HCT116 (cell line): ENCODE measurements around the gene RAD9B. TPM values are rescaled to one million over a fixed set of nuclear protein-coding genes. Genes with fewer than 3 reads are reported as not detected.

Source experiments
- ATAC-seq: fragments of 200-7000 bp; cut with Tn5 transposase; 2 replicates; pipeline ENCODE4 v1.9.1; 2020; ENCODE audit warnings: mild to moderate bottlenecking, moderate library complexity
- BruUV-seq: library from RNA; stranded (reverse); fragments of 400-500 nt; replicated peaks from 2 replicates; lab custom pipeline; 2021; lab: Mats Ljungman, UMichigan
- CTCF ChIA-PET: fragments of 300-600 bp; sonication (Branson Sonifier 250); formaldehyde crosslinking; loops from one replicate; lab custom pipeline; 2021; ENCODE audit warnings: antibody characterized with exemption; lab: Charles Lee
- POLR2A ChIA-PET: fragments of 300-600, 350-600 bp; sonication (Branson Sonifier 250); formaldehyde crosslinking; loops from one replicate; lab custom pipeline; 2021; ENCODE audit warnings: antibody characterized with exemption; lab: Charles Lee
- RAD21 ChIA-PET, 2 experiments: fragments of 300-600 bp; sonication (Branson Sonifier 250); formaldehyde crosslinking; loops; one replicate each; lab custom pipeline; 2023; ENCODE audit warnings: low total read pairs in 2 of 2; ENCODE audit not compliant: uncharacterized antibody in 2 of 2, unreplicated experiment in 2 of 2, low non-redundant PET in 1 of 2; lab: Charles Lee
- DNase-seq: peaks from one replicate; pipeline ENCODE4 v3.0.0-alpha.2; 2010; ENCODE audit warnings: low read depth, low spot score
- H2AFZ ChIP-seq: fragments of 200-600 bp; shearing (Covaris generic), sonication (generic); 2 replicates; pipeline ENCODE4 v1.6.1; 2017; ENCODE audit warnings: low read depth, mixed run types, mixed read lengths, antibody characterized with exemption, low read length; ENCODE audit not compliant: poor library complexity, severe bottlenecking
- H3K27ac ChIP-seq: 2 replicates; pipeline ENCODE4 v1.5.1; 2012; ENCODE audit warnings: low read depth, low read length
- H3K27me3 ChIP-seq: fragments of 200-600 bp; sonication (generic); 2 replicates; pipeline ENCODE4 v1.6.1; 2016; ENCODE audit warnings: mixed run types, low read length, mixed read lengths; ENCODE audit not compliant: insufficient read depth
- H3K36me3 ChIP-seq, 2 experiments: fragments of 200-500 bp in 1 of 2; fragments of 200-600 bp in 1 of 2; sonication (Bioruptor generic) in 1 of 2; sonication (generic) in 1 of 2; 2 replicates each; pipeline versions ENCODE4 v1.5.1 to v1.6.1; 2014 to 2016; ENCODE audit warnings: low read length in 2 of 2, inconsistent platforms in 1 of 2, mixed read lengths in 1 of 2, mixed run types in 1 of 2; ENCODE audit not compliant: insufficient read depth in 2 of 2, control insufficient read depth in 1 of 2
- H3K4me1 ChIP-seq, 2 experiments: fragments of 200-600 bp in 1 of 2; sonication (generic) in 1 of 2; 2 replicates each; pipeline versions ENCODE4 v1.5.1 to v1.6.1; 2012 to 2017; ENCODE audit warnings: low read length in 2 of 2, inconsistent platforms in 1 of 2, mild to moderate bottlenecking in 1 of 2, mixed read lengths in 1 of 2, mixed run types in 1 of 2, moderate library complexity in 1 of 2; ENCODE audit not compliant: insufficient read depth in 2 of 2, control insufficient read depth in 1 of 2
- H3K4me2 ChIP-seq: fragments of 200-600 bp; sonication (generic); 2 replicates; pipeline ENCODE4 v1.6.1; 2017; ENCODE audit warnings: mixed run types, low read length, mixed read lengths
- H3K4me3 ChIP-seq, 2 experiments: fragments of 200-600 bp in 1 of 2; sonication (generic) in 1 of 2; replicated peaks in 1 of 2; 2 replicates each; pipeline ENCODE4 v1.5.1; 2011 to 2016; ENCODE audit warnings: low read length in 2 of 2, control low read depth in 1 of 2, low read depth in 1 of 2, mild to moderate bottlenecking in 1 of 2, mixed read lengths in 1 of 2, mixed run types in 1 of 2
- H3K79me2 ChIP-seq: fragments of 200-600 bp; sonication (generic); 2 replicates; pipeline ENCODE4 v1.6.1; 2017; ENCODE audit warnings: mild to moderate bottlenecking, mixed run types, low read length, moderate library complexity, mixed read lengths; ENCODE audit not compliant: insufficient read depth
- H3K9ac ChIP-seq: fragments of 200-600 bp; sonication (generic); 2 replicates; pipeline ENCODE4 v1.6.1; 2016; ENCODE audit warnings: low read length, mixed read lengths
- H3K9me2 ChIP-seq: fragments of 200-600 bp; sonication (generic), shearing (Covaris generic); 2 replicates; pipeline ENCODE4 v1.6.1; 2017; ENCODE audit warnings: mixed run types, mild to moderate bottlenecking, moderate library complexity; ENCODE audit not compliant: insufficient read depth
- H3K9me3 ChIP-seq, 2 experiments: fragments of 200-500 bp in 1 of 2; fragments of 200-600 bp in 1 of 2; sonication (Bioruptor generic) in 1 of 2; sonication (generic) in 1 of 2; 2 replicates each; pipeline ENCODE4 v1.6.1; 2014 to 2017; ENCODE audit warnings: low read length in 2 of 2, mixed read lengths in 2 of 2, inconsistent platforms in 1 of 2, low read depth in 1 of 2, mild to moderate bottlenecking in 1 of 2, mixed run types in 1 of 2, moderate library complexity in 1 of 2; ENCODE audit not compliant: control insufficient read depth in 1 of 2, insufficient read depth in 1 of 2
- H4K20me1 ChIP-seq: fragments of 200-600 bp; sonication (generic), shearing (Covaris generic); 2 replicates; pipeline ENCODE4 v1.6.1; 2017; ENCODE audit warnings: mixed run types, mild to moderate bottlenecking, moderate library complexity; ENCODE audit not compliant: insufficient read depth
- ATF3 ChIP-seq: IDR thresholded peaks from 2 replicates; pipeline ENCODE4 v1.6.1; 2012
- CEBPB ChIP-seq: IDR thresholded peaks from 2 replicates; pipeline ENCODE4 v1.6.1; 2012; ENCODE audit warnings: low read depth
- ELF1 ChIP-seq: IDR thresholded peaks from 2 replicates; pipeline ENCODE4 v1.6.1; 2012; ENCODE audit warnings: low read depth, borderline replicate concordance
- EZH2 ChIP-seq: fragments of 200-600 bp; sonication (generic); IDR thresholded peaks from 2 replicates; pipeline ENCODE4 v1.6.1; 2017; ENCODE audit warnings: antibody characterized with exemption, mixed run types
- EZH2phosphoT487 ChIP-seq: fragments of 200-600 bp; IDR thresholded peaks from 2 replicates; pipeline ENCODE4 v1.6.1; 2018; ENCODE audit warnings: antibody characterized with exemption, borderline replicate concordance
- JUND ChIP-seq: IDR thresholded peaks from 2 replicates; pipeline ENCODE4 v1.6.1; 2012
- RAD21 ChIP-seq: IDR thresholded peaks from 2 replicates; pipeline ENCODE4 v1.6.1; 2012; ENCODE audit warnings: low read depth, mild to moderate bottlenecking
- REST ChIP-seq: IDR thresholded peaks from 2 replicates; pipeline ENCODE4 v1.6.1; 2012; ENCODE audit warnings: low read depth
- SP1 ChIP-seq: IDR thresholded peaks from 2 replicates; pipeline ENCODE4 v1.6.1; 2012; ENCODE audit warnings: low read depth
- TCF7L2 ChIP-seq: IDR thresholded peaks from 2 replicates; pipeline ENCODE4 v1.7.0; 2011; ENCODE audit warnings: borderline replicate concordance, inconsistent platforms; ENCODE audit not compliant: insufficient read depth, insufficient read length; ENCODE audit errors: extremely low read depth
- YY1 ChIP-seq: IDR thresholded peaks from 2 replicates; pipeline ENCODE4 v1.6.1; 2011; ENCODE audit warnings: low read length, low read depth, moderate library complexity, mild to moderate bottlenecking; ENCODE audit not compliant: insufficient replicate concordance; ENCODE audit errors: extremely low read depth
- intact Hi-C: fragments of 100-400 bp; cut with micrococcal nuclease; formaldehyde crosslinking; loops from 2 replicates; pipeline ENCODE4 v1.10.0; 2022
- total RNA-seq: library from RNA; stranded (reverse); gene quantifications from one replicate; pipeline ENCODE4 v1.2.1, GENCODE V29; 2021; ENCODE audit not compliant: unreplicated experiment

The RAD9B gene
- total RNA-seq, 1 experiment from 2014 or later: 0.17 TPM

GRCh38 chr12:110466791-110467190 is 35.3 kb upstream of the RAD9B start:
- no TSS peak for BruUV-seq
- Histone ChIP-seq H3K36me3 (peaks cover 5 to 20% of the 10 kb centered on the region in 2 experiments; a peak in 2 of 4 replicates), H2AFZ (no peak overlapping the region), H3K9me2 (no peaks in the 10 kb centered on the region), H3K4me3 (peak overlapping the region; percentile 85 to 86), H3K27me3 (no peaks in the 10 kb centered on the region), H3K9ac (peak overlapping the region; percentile 80), H3K4me1 (peaks cover 12 to 25% of the 10 kb centered on the region in 2 experiments), H4K20me1 (no peaks in the 10 kb centered on the region), H3K4me2 (peak overlapping the region; percentile 83), H3K79me2 (peaks cover 28% of the 10 kb centered on the region), H3K9me3 (no peaks in the 10 kb centered on the region), H3K27ac (no peak overlapping the region)
- DNase-seq (no peak), ATAC-seq (no peak)
- intact Hi-C loops: no loop called here
- POLR2A ChIA-PET: no interaction called here
- CTCF ChIA-PET: interaction anchor here (3.1 kb wide), 1 partner anchor 135 kb away, joined by 57 read pairs; no protein-coding TSS in a partner anchor
- RAD21 ChIA-PET: interaction anchor here in 1 of 2 experiments (1.3 kb wide), 1 partner anchor 17 kb away, joined by 4 read pairs; the partner anchor contains the start of gene ARPC3
- TF ChIP-seq RAD21 (no peak), JUND (no peak), REST (no peak), CEBPB (no peak), YY1 (no peak), ELF1 (no peak), EZH2 (no peak), EZH2phosphoT487 (no peak), SP1 (no peak), TCF7L2 (no peak), ATF3 (no peak)
